HepG2 (cell line): Measurements from ENCODE around the gene MIDN. TPM values are rescaled to one million over a fixed set of nuclear protein-coding genes. Genes with fewer than 3 reads are reported as not detected.
A peak's percentile ranks its signal among the peaks of the same experiment; 100 is the strongest.

Experiments
- AHDC1 ChIP-seq: sonication (generic); formaldehyde crosslinking; IDR thresholded peaks from 2 replicates; pipeline ENCODE4 v1.5.1; 2020; ENCODE audit warnings: mild to moderate bottlenecking, missing genetic modification reagents, borderline replicate concordance
- ASH2L ChIP-seq: fragments of 300-600, 200-600 bp; sonication (generic); IDR thresholded peaks from 2 replicates; pipeline ENCODE4 v1.7.0; 2017; ENCODE audit warnings: low read depth, mild to moderate bottlenecking, moderate library complexity, mixed read lengths, low read length; ENCODE audit not compliant: insufficient read length
- KAT2B ChIP-seq: fragments of 150-350 bp; IDR thresholded peaks from 2 replicates; pipeline ENCODE4 v1.6.1; 2014; ENCODE audit warnings: low read depth, low read length, borderline replicate concordance
- KMT2A ChIP-seq: sonication (generic); formaldehyde crosslinking; IDR thresholded peaks from 2 replicates; pipeline ENCODE4 v1.4.0; 2020; ENCODE audit warnings: missing genetic modification reagents
- MBD4 ChIP-seq: IDR thresholded peaks from 2 replicates; pipeline ENCODE4 v1.6.1; 2012; ENCODE audit warnings: low read length, inconsistent platforms, borderline replicate concordance
- ONECUT2 ChIP-seq: sonication (generic); formaldehyde crosslinking; IDR thresholded peaks from 2 replicates; pipeline ENCODE4 v1.4.0; 2020; ENCODE audit warnings: missing genetic modification reagents
- RBAK ChIP-seq: sonication (generic); formaldehyde crosslinking; IDR thresholded peaks from 2 replicates; pipeline ENCODE4 v1.5.1; 2020; ENCODE audit warnings: mild to moderate bottlenecking, missing genetic modification reagents
- SATB2 ChIP-seq: sonication (generic); formaldehyde crosslinking; IDR thresholded peaks from 2 replicates; pipeline ENCODE4 v1.5.0; 2020; ENCODE audit warnings: missing genetic modification reagents
- SRSF4 ChIP-seq: fragments of 200-400 bp; formaldehyde crosslinking; IDR thresholded peaks from one replicate; pipeline ENCODE4 v1.6.1; 2018; ENCODE audit warnings: mild to moderate bottlenecking, low read depth, low read length, moderate library complexity; ENCODE audit not compliant: poor library complexity, severe bottlenecking
- SUZ12 ChIP-seq: fragments of 150-350 bp; IDR thresholded peaks from 2 replicates; pipeline ENCODE4 v1.6.1; 2014; ENCODE audit warnings: low read depth, low read length
- TBX3 ChIP-seq: fragments of 450-650 bp; IDR thresholded peaks from 2 replicates; pipeline ENCODE4 v1.6.1; 2017; ENCODE audit warnings: antibody characterized with exemption, mild to moderate bottlenecking, inconsistent platforms, borderline replicate concordance
- ZFP90 ChIP-seq: sonication (generic); formaldehyde crosslinking; IDR thresholded peaks from 2 replicates; pipeline ENCODE4 v1.8.0; 2022; ENCODE audit warnings: missing genetic modification reagents, mild to moderate bottlenecking, inconsistent platforms, borderline replicate concordance
- ZNF543 ChIP-seq: sonication (generic); formaldehyde crosslinking; IDR thresholded peaks from 2 replicates; pipeline ENCODE4 v1.4.0; 2020; ENCODE audit warnings: mild to moderate bottlenecking, missing genetic modification reagents
- ZNF652 ChIP-seq: IDR thresholded peaks from 2 replicates; pipeline ENCODE4 v1.6.1; 2016; ENCODE audit warnings: low read depth, borderline replicate concordance
- ZNF839 ChIP-seq: sonication (generic); formaldehyde crosslinking; IDR thresholded peaks from 2 replicates; pipeline ENCODE4 v1.4.0; 2020; ENCODE audit warnings: missing genetic modification reagents, mild to moderate bottlenecking, borderline replicate concordance
- ZSCAN22 ChIP-seq: sonication (generic); formaldehyde crosslinking; IDR thresholded peaks from 2 replicates; pipeline ENCODE4 v1.4.0; 2020; ENCODE audit warnings: mild to moderate bottlenecking, missing genetic modification reagents
- polyA plus RNA-seq, 8 experiments: library from polyadenylated mRNA; depleted of rRNA in 3 of 8; stranded (reverse) in 7 of 8; unstranded in 1 of 8; fragments of >200 nt; fragmentation: Illumina TruSeq in 4 of 8; extraction: Trizol in 4 of 8; gene quantifications; 2 replicates each; pipeline versions ENCODE4 v1.2.1 to v1.2.3, GENCODE V29; 2011 to 2016; ENCODE audit warnings: low read depth in 4 of 8, missing spikeins in 1 of 8, mixed read lengths in 1 of 8; ENCODE audit not compliant: insufficient read depth in 1 of 8
- total RNA-seq, 5 experiments: library from RNA; depleted of rRNA; stranded (reverse); fragments of >200 nt; fragmentation: Illumina TruSeq; extraction: Trizol; gene quantifications; 2 replicates each; pipeline ENCODE4 v1.2.3, GENCODE V29; 2016; ENCODE audit warnings: low read depth in 1 of 5
- TF ChIP-seq, protein P1 (sequence below): sonication (generic); formaldehyde crosslinking; IDR thresholded peaks from one replicate; pipeline ENCODE4 v1.5.1; 2020; ENCODE audit warnings: mild to moderate bottlenecking, missing genetic modification reagents; ENCODE audit errors: not compliant biosample characterization

Gene MIDN
- total and polyA plus RNA-seq, 2 of the 13 experiments (the other 11 are each of a cell fraction or from before 2014, with no cell fraction given), result 8.4 to 18.0 TPM

- TF ChIP-seq AHDC1 (CRISPR knock-in tag) (no peak), ZFP90 (CRISPR knock-in tag) (no peak), KMT2A (CRISPR knock-in tag) (no peak), TBX3 (no peak), ZNF543 (CRISPR knock-in tag) (no peak), ZNF839 (no peak; the same call in 1 of the 2 replicates), RBAK (CRISPR knock-in tag) (no peak), MBD4 (no peak), ASH2L (peak; percentile 79), SUZ12 (no peak), KAT2B (no peak), SATB2 (CRISPR knock-in tag) (no peak), ZSCAN22 (no peak), ONECUT2 (CRISPR knock-in tag) (no peak), SRSF4 (no peak), ZNF652 (no peak)
- TF ChIP-seq, protein P1, sequence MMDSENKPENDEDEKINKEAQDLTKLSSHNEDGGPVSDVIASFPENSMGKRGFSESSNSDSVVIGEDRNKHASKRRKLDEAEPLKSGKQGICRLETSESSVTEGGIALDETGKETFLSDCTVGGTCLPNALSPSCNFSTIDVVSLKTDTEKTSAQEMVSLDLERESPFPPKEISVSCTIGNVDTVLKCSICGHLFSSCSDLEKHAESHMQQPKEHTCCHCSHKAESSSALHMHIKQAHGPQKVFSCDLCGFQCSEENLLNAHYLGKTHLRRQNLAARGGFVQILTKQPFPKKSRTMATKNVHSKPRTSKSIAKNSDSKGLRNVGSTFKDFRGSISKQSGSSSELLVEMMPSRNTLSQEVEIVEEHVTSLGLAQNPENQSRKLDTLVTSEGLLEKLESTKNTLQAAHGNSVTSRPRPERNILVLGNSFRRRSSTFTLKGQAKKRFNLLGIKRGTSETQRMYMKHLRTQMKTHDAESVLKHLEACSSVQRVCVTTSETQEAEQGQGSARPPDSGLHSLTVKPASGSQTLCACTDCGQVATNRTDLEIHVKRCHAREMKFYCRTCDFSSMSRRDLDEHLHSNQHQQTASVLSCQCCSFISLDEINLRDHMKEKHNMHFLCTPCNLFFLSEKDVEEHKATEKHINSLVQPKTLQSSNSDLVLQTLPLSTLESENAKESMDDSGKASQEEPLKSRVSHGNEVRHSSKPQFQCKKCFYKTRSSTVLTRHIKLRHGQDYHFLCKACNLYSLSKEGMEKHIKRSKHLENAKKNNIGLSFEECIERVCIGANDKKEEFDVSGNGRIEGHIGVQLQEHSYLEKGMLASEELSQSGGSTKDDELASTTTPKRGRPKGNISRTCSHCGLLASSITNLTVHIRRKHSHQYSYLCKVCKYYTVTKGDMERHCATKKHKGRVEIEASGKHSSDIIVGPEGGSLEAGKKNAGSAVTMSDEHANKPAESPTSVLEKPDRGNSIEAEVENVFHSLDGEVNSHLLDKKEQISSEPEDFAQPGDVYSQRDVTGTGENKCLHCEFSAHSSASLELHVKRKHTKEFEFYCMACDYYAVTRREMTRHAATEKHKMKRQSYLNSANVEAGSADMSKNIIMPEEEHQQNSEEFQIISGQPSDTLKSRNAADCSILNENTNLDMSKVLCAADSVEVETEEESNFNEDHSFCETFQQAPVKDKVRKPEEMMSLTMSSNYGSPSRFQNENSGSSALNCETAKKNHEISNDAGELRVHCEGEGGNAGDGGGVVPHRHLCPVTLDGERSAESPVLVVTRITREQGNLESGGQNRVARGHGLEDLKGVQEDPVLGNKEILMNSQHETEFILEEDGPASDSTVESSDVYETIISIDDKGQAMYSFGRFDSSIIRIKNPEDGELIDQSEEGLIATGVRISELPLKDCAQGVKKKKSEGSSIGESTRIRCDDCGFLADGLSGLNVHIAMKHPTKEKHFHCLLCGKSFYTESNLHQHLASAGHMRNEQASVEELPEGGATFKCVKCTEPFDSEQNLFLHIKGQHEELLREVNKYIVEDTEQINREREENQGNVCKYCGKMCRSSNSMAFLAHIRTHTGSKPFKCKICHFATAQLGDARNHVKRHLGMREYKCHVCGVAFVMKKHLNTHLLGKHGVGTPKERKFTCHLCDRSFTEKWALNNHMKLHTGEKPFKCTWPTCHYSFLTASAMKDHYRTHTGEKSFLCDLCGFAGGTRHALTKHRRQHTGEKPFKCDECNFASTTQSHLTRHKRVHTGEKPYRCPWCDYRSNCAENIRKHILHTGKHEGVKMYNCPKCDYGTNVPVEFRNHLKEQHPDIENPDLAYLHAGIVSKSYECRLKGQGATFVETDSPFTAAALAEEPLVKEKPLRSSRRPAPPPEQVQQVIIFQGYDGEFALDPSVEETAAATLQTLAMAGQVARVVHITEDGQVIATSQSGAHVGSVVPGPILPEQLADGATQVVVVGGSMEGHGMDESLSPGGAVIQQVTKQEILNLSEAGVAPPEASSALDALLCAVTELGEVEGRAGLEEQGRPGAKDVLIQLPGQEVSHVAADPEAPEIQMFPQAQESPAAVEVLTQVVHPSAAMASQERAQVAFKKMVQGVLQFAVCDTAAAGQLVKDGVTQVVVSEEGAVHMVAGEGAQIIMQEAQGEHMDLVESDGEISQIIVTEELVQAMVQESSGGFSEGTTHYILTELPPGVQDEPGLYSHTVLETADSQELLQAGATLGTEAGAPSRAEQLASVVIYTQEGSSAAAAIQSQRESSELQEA (CRISPR knock-in tag), result no peak
Measured at GRCh38 chr19:1253514-1254080, 5.2 kb downstream of the MIDN start (continued).
